HL-60 (cell line): ENCODE measurements around the gene MALRD1.

Experiments used
- DNase-seq, 2 experiments: peaks; one replicate each; pipeline ENCODE4 v3.0.0-alpha.2; 2010 to 2020; ENCODE audit warnings: low read depth in 1 of 2, low spot score in 1 of 2
- H3K27ac ChIP-seq: fragments of 250-450 bp; sonication (Bioruptor Pico); replicated peaks from 2 replicates; pipeline ENCODE4 v1.5.1; 2020; ENCODE audit warnings: mild to moderate bottlenecking, moderate library complexity
- H3K27me3 ChIP-seq: fragments of 250-450 bp; sonication (Bioruptor Pico); 2 replicates; pipeline ENCODE4 v1.5.1; 2021; ENCODE audit warnings: mild to moderate bottlenecking, moderate library complexity; ENCODE audit not compliant: insufficient read depth, poor library complexity, severe bottlenecking
- H3K4me3 ChIP-seq: replicated peaks from 2 replicates; pipeline ENCODE4 v1.5.1; 2011; ENCODE audit warnings: mild to moderate bottlenecking, control low read depth, low read length; ENCODE audit not compliant: insufficient read depth
- GABPA ChIP-seq: IDR thresholded peaks from 2 replicates; pipeline ENCODE4 v1.6.1; 2012; ENCODE audit warnings: low read depth
- POLR2AphosphoS5 ChIP-seq: IDR thresholded peaks from 2 replicates; pipeline ENCODE4 v1.6.1; 2012; ENCODE audit warnings: low read depth
- SPI1 ChIP-seq: IDR thresholded peaks from 2 replicates; pipeline ENCODE4 v1.6.1; 2012; ENCODE audit warnings: low read depth, mild to moderate bottlenecking, borderline replicate concordance
- TF ChIP-seq, protein P1 (sequence below): IDR thresholded peaks from 2 replicates; pipeline ENCODE4 v1.6.1; 2012; ENCODE audit warnings: low read depth; ENCODE audit not compliant: insufficient replicate concordance
- TF ChIP-seq, protein P2 (sequence below): IDR thresholded peaks from one replicate; pipeline ENCODE4 v1.5.1; 2011; ENCODE audit warnings: low read length, control low read depth, inconsistent platforms; ENCODE audit not compliant: insufficient read depth

MALRD1 gene

DNA sequence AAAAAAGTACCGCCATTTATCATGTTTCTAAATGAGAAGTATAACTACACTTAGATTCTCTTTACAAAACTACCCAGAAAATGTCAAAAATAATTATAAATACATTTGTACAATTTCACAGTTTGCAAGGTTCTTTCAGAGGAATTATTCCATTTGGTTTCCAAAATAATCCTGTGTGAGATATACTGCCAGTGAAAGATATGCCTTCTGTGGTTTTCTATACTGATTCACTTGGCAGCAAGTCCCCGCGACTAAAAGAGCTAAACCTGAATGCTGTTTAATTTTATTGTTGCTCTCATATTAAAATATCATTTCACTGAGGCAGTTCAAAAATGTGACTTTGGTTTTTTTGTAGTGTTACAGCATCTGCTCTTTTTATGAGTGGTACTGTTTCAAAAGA is 402.8 kb downstream of the MALRD1 start:
- no peak for DNase-seq
- H3K27ac ChIP-seq = no peak overlapping the region
- H3K27me3 ChIP-seq = no peaks in the 10 kb centered on the region
- TF ChIP-seq, protein P1, sequence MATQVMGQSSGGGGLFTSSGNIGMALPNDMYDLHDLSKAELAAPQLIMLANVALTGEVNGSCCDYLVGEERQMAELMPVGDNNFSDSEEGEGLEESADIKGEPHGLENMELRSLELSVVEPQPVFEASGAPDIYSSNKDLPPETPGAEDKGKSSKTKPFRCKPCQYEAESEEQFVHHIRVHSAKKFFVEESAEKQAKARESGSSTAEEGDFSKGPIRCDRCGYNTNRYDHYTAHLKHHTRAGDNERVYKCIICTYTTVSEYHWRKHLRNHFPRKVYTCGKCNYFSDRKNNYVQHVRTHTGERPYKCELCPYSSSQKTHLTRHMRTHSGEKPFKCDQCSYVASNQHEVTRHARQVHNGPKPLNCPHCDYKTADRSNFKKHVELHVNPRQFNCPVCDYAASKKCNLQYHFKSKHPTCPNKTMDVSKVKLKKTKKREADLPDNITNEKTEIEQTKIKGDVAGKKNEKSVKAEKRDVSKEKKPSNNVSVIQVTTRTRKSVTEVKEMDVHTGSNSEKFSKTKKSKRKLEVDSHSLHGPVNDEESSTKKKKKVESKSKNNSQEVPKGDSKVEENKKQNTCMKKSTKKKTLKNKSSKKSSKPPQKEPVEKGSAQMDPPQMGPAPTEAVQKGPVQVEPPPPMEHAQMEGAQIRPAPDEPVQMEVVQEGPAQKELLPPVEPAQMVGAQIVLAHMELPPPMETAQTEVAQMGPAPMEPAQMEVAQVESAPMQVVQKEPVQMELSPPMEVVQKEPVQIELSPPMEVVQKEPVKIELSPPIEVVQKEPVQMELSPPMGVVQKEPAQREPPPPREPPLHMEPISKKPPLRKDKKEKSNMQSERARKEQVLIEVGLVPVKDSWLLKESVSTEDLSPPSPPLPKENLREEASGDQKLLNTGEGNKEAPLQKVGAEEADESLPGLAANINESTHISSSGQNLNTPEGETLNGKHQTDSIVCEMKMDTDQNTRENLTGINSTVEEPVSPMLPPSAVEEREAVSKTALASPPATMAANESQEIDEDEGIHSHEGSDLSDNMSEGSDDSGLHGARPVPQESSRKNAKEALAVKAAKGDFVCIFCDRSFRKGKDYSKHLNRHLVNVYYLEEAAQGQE = no peak
- TF ChIP-seq POLR2AphosphoS5 = no peak
- no peak overlapping the region for H3K4me3 ChIP-seq

DNA sequence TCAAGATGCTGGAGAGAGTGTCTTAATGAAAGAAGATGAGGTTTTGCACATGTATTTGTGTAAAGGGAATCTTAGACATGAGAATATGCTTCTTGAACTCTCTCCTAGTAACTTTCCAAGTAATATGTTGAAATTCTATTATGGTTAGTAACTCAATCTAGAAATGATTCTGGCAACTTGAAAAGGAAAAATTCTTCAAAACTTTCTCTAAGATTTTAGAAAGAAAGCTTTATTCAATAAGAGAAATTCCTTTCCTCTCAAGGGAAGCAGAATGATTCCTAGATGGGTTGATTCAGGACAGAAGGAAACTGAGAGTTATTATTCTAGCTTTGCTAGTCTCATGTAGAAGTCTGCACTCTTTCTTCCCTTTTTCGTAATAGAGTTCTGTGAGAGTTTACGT is 403.3 kb downstream of the MALRD1 start:
- Histone ChIP-seq H3K27me3 (no peaks in the 10 kb centered on the region), H3K27ac (no peak overlapping the region), H3K4me3 (no peak overlapping the region)
- TF ChIP-seq GABPA = no peak
- TF ChIP-seq, protein P2, sequence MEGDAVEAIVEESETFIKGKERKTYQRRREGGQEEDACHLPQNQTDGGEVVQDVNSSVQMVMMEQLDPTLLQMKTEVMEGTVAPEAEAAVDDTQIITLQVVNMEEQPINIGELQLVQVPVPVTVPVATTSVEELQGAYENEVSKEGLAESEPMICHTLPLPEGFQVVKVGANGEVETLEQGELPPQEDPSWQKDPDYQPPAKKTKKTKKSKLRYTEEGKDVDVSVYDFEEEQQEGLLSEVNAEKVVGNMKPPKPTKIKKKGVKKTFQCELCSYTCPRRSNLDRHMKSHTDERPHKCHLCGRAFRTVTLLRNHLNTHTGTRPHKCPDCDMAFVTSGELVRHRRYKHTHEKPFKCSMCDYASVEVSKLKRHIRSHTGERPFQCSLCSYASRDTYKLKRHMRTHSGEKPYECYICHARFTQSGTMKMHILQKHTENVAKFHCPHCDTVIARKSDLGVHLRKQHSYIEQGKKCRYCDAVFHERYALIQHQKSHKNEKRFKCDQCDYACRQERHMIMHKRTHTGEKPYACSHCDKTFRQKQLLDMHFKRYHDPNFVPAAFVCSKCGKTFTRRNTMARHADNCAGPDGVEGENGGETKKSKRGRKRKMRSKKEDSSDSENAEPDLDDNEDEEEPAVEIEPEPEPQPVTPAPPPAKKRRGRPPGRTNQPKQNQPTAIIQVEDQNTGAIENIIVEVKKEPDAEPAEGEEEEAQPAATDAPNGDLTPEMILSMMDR = no peak
- no peak for TF ChIP-seq POLR2AphosphoS5
- no peak for TF ChIP-seq SPI1
- TF ChIP-seq, protein P1 = no peak
- no peak for DNase-seq

DNA sequence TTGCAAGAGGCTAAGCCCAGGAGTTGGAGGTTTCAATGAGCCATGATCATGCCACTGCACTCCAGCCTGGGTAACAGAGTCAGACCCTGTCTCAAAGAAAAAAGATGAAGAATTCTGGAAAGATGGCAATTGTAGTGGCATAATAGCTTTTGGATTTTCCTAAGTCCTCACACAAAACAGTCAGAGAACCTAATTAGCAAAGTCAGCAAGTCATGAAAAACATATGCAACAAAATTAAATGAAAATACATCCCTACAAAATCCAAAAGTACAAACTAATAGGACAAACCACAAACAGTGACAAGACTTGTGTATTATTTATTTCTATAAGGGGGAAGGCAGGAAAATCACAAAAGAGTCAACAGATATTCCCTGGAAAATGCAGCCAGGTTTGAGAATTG is 405.4 kb downstream of the MALRD1 start:
- no peak overlapping the region for H3K4me3 ChIP-seq
- H3K27me3 ChIP-seq = no peaks in the 10 kb centered on the region
- no peak overlapping the region for H3K27ac ChIP-seq
- DNase-seq = no peak
- no peak for TF ChIP-seq GABPA
- TF ChIP-seq, protein P1 = no peak
- TF ChIP-seq, protein P2 = no peak
- no peak for TF ChIP-seq SPI1
- TF ChIP-seq POLR2AphosphoS5 = no peak

DNA sequence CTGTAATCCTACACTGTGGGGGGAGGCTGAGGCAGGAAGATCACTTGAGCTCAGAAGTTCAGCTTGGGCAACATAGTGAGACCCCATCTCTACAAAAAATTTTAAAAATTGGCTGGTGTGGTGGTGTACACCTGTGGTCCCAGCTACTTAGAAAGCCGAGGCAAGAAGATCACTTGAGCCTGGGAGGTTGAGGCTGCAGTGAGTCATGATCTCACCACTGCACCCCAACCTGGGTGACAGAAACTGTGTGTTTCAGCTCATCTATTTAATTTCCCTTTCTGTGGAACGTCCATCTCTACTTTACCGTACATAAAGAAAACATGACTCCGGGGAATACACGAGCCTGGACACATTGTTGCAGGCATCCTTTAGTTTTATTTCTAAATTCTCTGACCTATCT is 413.0 kb downstream of the MALRD1 start:
- Histone ChIP-seq H3K27me3 (no peaks in the 10 kb centered on the region), H3K4me3 (no peak overlapping the region), H3K27ac (no peak overlapping the region)
- no peak for DNase-seq
- no peak for TF ChIP-seq GABPA
- TF ChIP-seq POLR2AphosphoS5 = no peak
- TF ChIP-seq, protein P2 = no peak
- TF ChIP-seq SPI1 = no peak
- TF ChIP-seq, protein P1 = no peak
